Measurements from ENCODE around the gene ENPP6.
"Not testable (repeated sequence)": the region's sequence is repeated elsewhere in the genome, so short reads cannot be mapped to it uniquely, and the experiment has no call there.

ENPP6 gene

GRCh38 chr4:184146951-184147350, 70.7 kb downstream of the ENPP6 start:
- DNase-seq: no peak

- no peak for DNase-seq
Measured at GRCh38 chr4:184145596-184145995, 72.1 kb downstream of the ENPP6 start.

GRCh38 chr4:184143770-184144564, 73.7 kb downstream of the ENPP6 start:
- no peak for DNase-seq

- no peak for DNase-seq
Measured at GRCh38 chr4:184142121-184143000, 75.3 kb downstream of the ENPP6 start.

- DNase-seq: not testable (repeated sequence)
Measured at GRCh38 chr4:184140901-184141300, 76.8 kb downstream of the ENPP6 start.

- DNase-seq: no peak
Measured at GRCh38 chr4:184136525-184136924, 81.1 kb downstream of the ENPP6 start.

GRCh38 chr4:184126800-184127199, 90.9 kb downstream of the ENPP6 start:
- no peak for DNase-seq

GRCh38 chr4:184122631-184123408, 94.9 kb downstream of the ENPP6 start:
- DNase-seq: no peak

- DNase-seq: no peak
Measured at GRCh38 chr4:184120549-184121127, 97.0 kb downstream of the ENPP6 start.

- DNase-seq: no peak
Measured at GRCh38 chr4:184117662-184118199, 99.9 kb downstream of the ENPP6 start.

GRCh38 chr4:184115399-184115798, 102.3 kb downstream of the ENPP6 start:
- no peak for DNase-seq

GRCh38 chr4:184114431-184114830, 103.2 kb downstream of the ENPP6 start:
- no peak for DNase-seq

GRCh38 chr4:184112006-184112550, 105.6 kb downstream of the ENPP6 start:
- no peak for DNase-seq

GRCh38 chr4:184111233-184111832, 106.3 kb downstream of the ENPP6 start:
- no peak for DNase-seq

- no peak for DNase-seq
Measured at GRCh38 chr4:184110452-184111224, 107.0 kb downstream of the ENPP6 start.

- no peak for DNase-seq
Measured at GRCh38 chr4:184108006-184108501, 109.6 kb downstream of the ENPP6 start.

- no peak for DNase-seq
Measured at GRCh38 chr4:184104419-184105101, 113.1 kb downstream of the ENPP6 start.

GRCh38 chr4:184103527-184104264, 114.0 kb downstream of the ENPP6 start:
- no peak for DNase-seq

- DNase-seq: no peak
Measured at GRCh38 chr4:184102927-184103326, 114.7 kb downstream of the ENPP6 start.

Measured in stimulated activated CD8-positive, alpha-beta memory T cell treated with anti-CD3 and anti-CD28 coated beads, Interleukin-4, amount 100 ng/mL, for 48 hours (primary cell).